Stimulated activated CD8-positive, alpha-beta memory T cell treated with anti-CD3 and anti-CD28 coated beads, Interleukin-7, amount 100 ng/mL, for 48 hours (primary cell): ENCODE data around the gene NCOA7.
"Not testable (repeated sequence)": the region's sequence is repeated elsewhere in the genome, so short reads cannot be mapped to it uniquely, and the experiment has no call there.

ENCODE experiments used
- DNase-seq, 2 donors: peaks; one replicate each; pipeline ENCODE4 v3.0.0-alpha.2; 2020; ENCODE audit warnings: low read depth in 1 of 2; ENCODE audit errors: extremely low read depth in 1 of 2

Gene NCOA7

GRCh38 chr6:125791151-125791819, 525 bp downstream of the NCOA7 start:
- no peak for DNase-seq

- no peak for DNase-seq
These were observed 1.0 kb downstream of the NCOA7 start for GRCh38 chr6:125791820-125792165.

- no peak for DNase-seq
These were observed 1.4 kb downstream of the NCOA7 start for GRCh38 chr6:125792172-125792571.

- DNase-seq: no peak
These were observed 1.9 kb downstream of the NCOA7 start for GRCh38 chr6:125792680-125793079.

GRCh38 chr6:125793280-125793679, 2.5 kb downstream of the NCOA7 start:
- DNase-seq: no peak

- no peak for DNase-seq
These were observed 3.1 kb downstream of the NCOA7 start for GRCh38 chr6:125793863-125794262.

GRCh38 chr6:125794342-125795137, 3.8 kb downstream of the NCOA7 start:
- DNase-seq: no peak

GRCh38 chr6:125795301-125795700, 4.5 kb downstream of the NCOA7 start:
- no peak for DNase-seq

GRCh38 chr6:125797120-125797885, 6.5 kb downstream of the NCOA7 start:
- DNase-seq: no peak

- DNase-seq: no peak
These were observed 7.2 kb downstream of the NCOA7 start for GRCh38 chr6:125797886-125798444.

- no peak for DNase-seq
These were observed 8.2 kb downstream of the NCOA7 start for GRCh38 chr6:125798734-125799508.

GRCh38 chr6:125802383-125802782, 11.6 kb downstream of the NCOA7 start:
- DNase-seq: no peak

GRCh38 chr6:125802943-125803377, 12.2 kb downstream of the NCOA7 start:
- no peak for DNase-seq

- DNase-seq: no peak
These were observed 13.5 kb downstream of the NCOA7 start for GRCh38 chr6:125804264-125804663.

GRCh38 chr6:125804866-125805425, 14.2 kb downstream of the NCOA7 start:
- not testable (repeated sequence) for DNase-seq

GRCh38 chr6:125806813-125807212, 16.1 kb downstream of the NCOA7 start:
- DNase-seq: no peak

GRCh38 chr6:125807293-125807692, 16.5 kb downstream of the NCOA7 start:
- no peak for DNase-seq

GRCh38 chr6:125808060-125808459, 17.3 kb downstream of the NCOA7 start:
- no peak for DNase-seq

GRCh38 chr6:125808591-125808990, 17.8 kb downstream of the NCOA7 start:
- no peak for DNase-seq

- DNase-seq: no peak
These were observed 18.9 kb downstream of the NCOA7 start for GRCh38 chr6:125809570-125810170.
